Neural cell (in vitro differentiated cells): ENCODE results near the gene ZNF385D.

Experiments
- CTCF ChIP-seq: fragments of 450-650 bp; IDR thresholded peaks from 2 replicates; pipeline ENCODE4 v1.5.1; 2014; ENCODE audit warnings: antibody characterized with exemption, mild to moderate bottlenecking, moderate library complexity; ENCODE audit not compliant: poor library complexity, severe bottlenecking
- EZH2 ChIP-seq: fragments of 200-600, 300-800 bp; shearing (Covaris generic), sonication (generic); IDR thresholded peaks from 2 replicates; pipeline ENCODE4 v1.6.1; 2014; ENCODE audit warnings: antibody characterized with exemption, low read length, borderline replicate concordance, mild to moderate bottlenecking; ENCODE audit not compliant: insufficient read depth, poor library complexity, severe bottlenecking
- MXI1 ChIP-seq: fragments of 450-650 bp; conservative IDR thresholded peaks from 2 replicates; pipeline ENCODE4 v1.6.1; 2014; ENCODE audit warnings: antibody characterized with exemption, mild to moderate bottlenecking; ENCODE audit not compliant: poor library complexity, severe bottlenecking
- POLR2AphosphoS5 ChIP-seq: IDR thresholded peaks from 2 replicates; pipeline ENCODE4 v1.6.1; 2012
- SMC3 ChIP-seq: fragments of 450-650 bp; conservative IDR thresholded peaks from 2 replicates; pipeline ENCODE4 v1.6.1; 2014; ENCODE audit warnings: antibody characterized with exemption, mild to moderate bottlenecking, moderate library complexity; ENCODE audit not compliant: poor library complexity
- TAF1 ChIP-seq: IDR thresholded peaks from 2 replicates; pipeline ENCODE4 v1.6.1; 2012; ENCODE audit warnings: low read depth

DNA sequence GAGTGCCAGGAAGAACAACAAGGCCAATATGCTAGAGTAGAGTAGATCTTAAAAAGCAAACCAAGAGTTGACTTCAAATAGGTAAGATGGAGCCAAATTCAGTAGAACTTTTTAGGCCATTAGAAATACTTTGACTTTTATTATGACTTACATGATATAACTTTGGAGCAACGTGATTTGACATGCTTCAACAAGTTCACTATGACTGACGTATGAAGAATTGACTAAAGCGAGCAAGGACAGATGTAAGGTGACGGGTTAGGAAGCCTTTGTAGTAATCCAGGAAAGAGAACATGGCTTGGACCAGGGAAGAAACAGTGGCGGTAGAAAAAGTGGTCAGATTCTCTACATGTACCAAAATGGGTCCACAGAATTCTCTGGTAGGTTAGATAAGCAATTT is 4.9 kb upstream of the ZNF385D start:
- TF ChIP-seq CTCF (no peak), MXI1 (no peak), POLR2AphosphoS5 (no peak), TAF1 (no peak), EZH2 (no peak), SMC3 (no peak)
